ENCODE results near the gene MUS81.
"Not testable (repeated sequence)": the region's sequence is repeated elsewhere in the genome, so short reads cannot be mapped to it uniquely, and the experiment has no call there.

DNA sequence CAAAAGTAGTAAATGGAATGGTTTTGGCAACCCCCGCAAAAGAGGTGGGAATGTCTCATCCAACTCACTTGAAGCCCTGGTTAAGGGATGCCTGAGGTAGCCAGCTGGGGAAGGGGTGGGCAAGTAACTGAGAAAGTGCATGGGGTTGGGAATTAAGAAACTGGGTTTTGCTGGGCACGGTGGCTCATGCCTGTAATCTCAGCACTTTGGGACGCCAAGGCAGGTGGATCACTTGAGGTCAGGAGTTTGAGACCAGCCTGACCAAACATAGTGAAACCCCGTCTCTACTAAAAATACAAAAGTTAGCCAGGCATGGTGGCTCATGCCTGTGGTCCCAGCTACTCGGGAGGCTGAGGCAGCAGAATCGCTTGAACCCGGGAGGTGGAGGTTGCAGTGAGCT, 11.5 kb upstream of the MUS81 start:
- not testable (repeated sequence) for TF ChIP-seq PHTF2 (CRISPR knock-in tag; IDR thresholded peaks at IDR 0.05); FOXK2 (conservative IDR thresholded peaks at IDR 0.05 in 1 of 2, IDR thresholded peaks at IDR 0.05 in 1 of 2; ENCODE audit: low read depth in 2 of 2); SMC3 (conservative IDR thresholded peaks at IDR 0.05; ENCODE audit: insufficient read depth, low read depth, low read length); CC2D1A (IDR thresholded peaks at IDR 0.05); EZH2 (IDR thresholded peaks at IDR 0.05; ENCODE audit: borderline replicate concordance, low read depth, low read length); ZNF274 (IDR thresholded peaks at IDR 0.05; ENCODE audit: borderline replicate concordance, low read depth, low read length); MYBL2 (IDR thresholded peaks at IDR 0.05; ENCODE audit: low read depth); MYBL2 (CRISPR knock-in tag; IDR thresholded peaks at IDR 0.05; ENCODE audit: borderline replicate concordance); KDM4B (IDR thresholded peaks at IDR 0.05; ENCODE audit: borderline replicate concordance in 2 of 2, low read depth in 1 of 2); NFIC (IDR thresholded peaks at IDR 0.05)
- TF ChIP-seq, protein P1, sequence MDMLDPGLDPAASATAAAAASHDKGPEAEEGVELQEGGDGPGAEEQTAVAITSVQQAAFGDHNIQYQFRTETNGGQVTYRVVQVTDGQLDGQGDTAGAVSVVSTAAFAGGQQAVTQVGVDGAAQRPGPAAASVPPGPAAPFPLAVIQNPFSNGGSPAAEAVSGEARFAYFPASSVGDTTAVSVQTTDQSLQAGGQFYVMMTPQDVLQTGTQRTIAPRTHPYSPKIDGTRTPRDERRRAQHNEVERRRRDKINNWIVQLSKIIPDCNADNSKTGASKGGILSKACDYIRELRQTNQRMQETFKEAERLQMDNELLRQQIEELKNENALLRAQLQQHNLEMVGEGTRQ (CRISPR knock-in tag; IDR thresholded peaks at IDR 0.05), result not testable (repeated sequence)
- TF ChIP-seq, protein P2, sequence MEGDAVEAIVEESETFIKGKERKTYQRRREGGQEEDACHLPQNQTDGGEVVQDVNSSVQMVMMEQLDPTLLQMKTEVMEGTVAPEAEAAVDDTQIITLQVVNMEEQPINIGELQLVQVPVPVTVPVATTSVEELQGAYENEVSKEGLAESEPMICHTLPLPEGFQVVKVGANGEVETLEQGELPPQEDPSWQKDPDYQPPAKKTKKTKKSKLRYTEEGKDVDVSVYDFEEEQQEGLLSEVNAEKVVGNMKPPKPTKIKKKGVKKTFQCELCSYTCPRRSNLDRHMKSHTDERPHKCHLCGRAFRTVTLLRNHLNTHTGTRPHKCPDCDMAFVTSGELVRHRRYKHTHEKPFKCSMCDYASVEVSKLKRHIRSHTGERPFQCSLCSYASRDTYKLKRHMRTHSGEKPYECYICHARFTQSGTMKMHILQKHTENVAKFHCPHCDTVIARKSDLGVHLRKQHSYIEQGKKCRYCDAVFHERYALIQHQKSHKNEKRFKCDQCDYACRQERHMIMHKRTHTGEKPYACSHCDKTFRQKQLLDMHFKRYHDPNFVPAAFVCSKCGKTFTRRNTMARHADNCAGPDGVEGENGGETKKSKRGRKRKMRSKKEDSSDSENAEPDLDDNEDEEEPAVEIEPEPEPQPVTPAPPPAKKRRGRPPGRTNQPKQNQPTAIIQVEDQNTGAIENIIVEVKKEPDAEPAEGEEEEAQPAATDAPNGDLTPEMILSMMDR (IDR thresholded peaks at IDR 0.05 in 2 of 3, conservative IDR thresholded peaks at IDR 0.05 in 1 of 3; ENCODE audit: insufficient read depth in 2 of 3, low read depth in 1 of 3, low read length in 3 of 3), result not testable (repeated sequence)
